ENCODE results near the gene EXOC6. TPM values are rescaled to one million over a fixed set of nuclear protein-coding genes. Genes with fewer than 3 reads are reported as not detected.
A peak's percentile ranks its signal among the peaks of the same experiment; 100 is the strongest.

The EXOC6 gene
- total and polyA plus RNA-seq, 2 of the 13 experiments (the other 11 are each of a cell fraction or from before 2014, with no cell fraction given) = 22.2 to 29.2 TPM

DNA sequence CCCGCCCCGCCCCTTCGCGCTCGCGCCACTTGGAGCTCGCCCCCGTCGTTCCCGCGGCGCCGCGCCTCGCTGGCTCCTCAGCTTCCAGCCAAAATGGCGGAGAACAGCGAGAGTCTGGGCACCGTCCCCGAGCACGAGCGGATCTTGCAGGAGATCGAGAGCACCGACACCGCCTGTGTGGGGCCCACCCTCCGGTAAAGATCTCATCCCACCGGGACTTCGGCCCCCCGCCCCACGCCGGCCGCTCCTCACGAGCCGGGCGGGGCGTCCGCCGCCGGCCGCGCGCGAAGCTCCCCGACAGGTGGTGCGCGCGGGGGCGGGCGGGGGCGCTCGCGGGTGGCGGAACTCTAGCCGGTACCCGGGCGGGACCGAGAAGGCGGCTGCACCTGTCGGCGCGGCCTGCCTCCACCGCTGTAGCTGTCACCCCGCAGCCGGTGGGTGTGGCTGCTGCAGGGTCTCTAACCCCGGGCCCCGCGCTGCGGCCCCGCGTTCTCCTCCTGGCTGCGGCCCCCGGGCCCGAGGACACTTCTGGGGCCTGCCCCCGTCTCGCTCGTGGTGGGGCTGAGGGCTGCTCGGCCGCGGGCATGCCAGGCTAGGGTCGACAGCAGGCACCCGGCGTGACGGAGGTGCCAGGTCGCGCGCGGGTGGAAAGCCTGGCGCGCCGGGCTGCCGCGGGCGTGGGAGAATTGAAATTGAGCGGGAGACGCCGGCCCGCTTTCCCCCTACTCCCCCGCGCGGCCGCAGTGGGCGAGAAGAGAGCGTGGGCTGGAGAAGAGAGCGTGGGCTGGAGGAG, at the start of gene EXOC6 (continued):
- TF ChIP-seq ZNF33B (CRISPR knock-in tag; IDR thresholded peaks at IDR 0.05) (no peak), ERF (CRISPR knock-in tag; IDR thresholded peaks at IDR 0.05) (peak; percentile 49; the same call in 1 of the 2 replicates), ZFP41 (CRISPR knock-in tag; IDR thresholded peaks at IDR 0.05; ENCODE audit: borderline replicate concordance) (0 out of 2 replicates have a peak, but pooled peaks have one; percentile 58), SIX4 (CRISPR knock-in tag; IDR thresholded peaks at IDR 0.05) (no peak), ZSCAN21 (CRISPR knock-in tag; IDR thresholded peaks at IDR 0.05; ENCODE audit: borderline replicate concordance) (peak; percentile 69; the same call in 1 of the 2 replicates), XRCC5 (optimal IDR thresholded peaks at IDR 0.05; ENCODE audit: low read length) (peak; percentile 39), ZNF775 (CRISPR knock-in tag; IDR thresholded peaks at IDR 0.05; ENCODE audit: borderline replicate concordance) (no peak), ZNF776 (CRISPR knock-in tag; IDR thresholded peaks at IDR 0.05) (peak; percentile 40), SIN3A (IDR thresholded peaks at IDR 0.05; ENCODE audit: borderline replicate concordance, low read depth, low read length) (0 out of 2 replicates have a peak, but pooled peaks have one; percentile 40), ZNF563 (CRISPR knock-in tag; IDR thresholded peaks at IDR 0.05) (no peak), ZNF816 (CRISPR knock-in tag; IDR thresholded peaks at IDR 0.05; ENCODE audit: borderline replicate concordance) (no peak), ZNF672 (CRISPR knock-in tag; IDR thresholded peaks at IDR 0.05) (no peak), FOXK2 (IDR thresholded peaks at IDR 0.05) (no peak), CCDC6 (CRISPR knock-in tag; IDR thresholded peaks at IDR 0.05) (peak; percentile 35; the same call in 1 of the 2 replicates), IKZF4 (CRISPR knock-in tag; IDR thresholded peaks at IDR 0.05; ENCODE audit: borderline replicate concordance, low read depth, not compliant biosample characterization) (peak; percentile 29), MED1 (CRISPR knock-in tag; IDR thresholded peaks at IDR 0.05) (0 out of 2 replicates have a peak, but pooled peaks have one; percentile 21), ZNF564 (CRISPR knock-in tag; IDR thresholded peaks at IDR 0.05) (0 out of 2 replicates have a peak, but pooled peaks have one; percentile 26), ZNF839 (CRISPR knock-in tag; IDR thresholded peaks at IDR 0.05; ENCODE audit: borderline replicate concordance) (0 out of 2 replicates have a peak, but pooled peaks have one; percentile 58), SAP130 (CRISPR knock-in tag; IDR thresholded peaks at IDR 0.05; ENCODE audit: low read depth) (peak; percentile 62), ZNF550 (CRISPR knock-in tag; IDR thresholded peaks at IDR 0.05; ENCODE audit: borderline replicate concordance) (0 out of 2 replicates have a peak, but pooled peaks have one; percentile 33), MIER2 (CRISPR knock-in tag; IDR thresholded peaks at IDR 0.05) (no peak), ZNF782 (CRISPR knock-in tag; IDR thresholded peaks at IDR 0.05; ENCODE audit: borderline replicate concordance) (no peak)
- TF ChIP-seq, protein P1, sequence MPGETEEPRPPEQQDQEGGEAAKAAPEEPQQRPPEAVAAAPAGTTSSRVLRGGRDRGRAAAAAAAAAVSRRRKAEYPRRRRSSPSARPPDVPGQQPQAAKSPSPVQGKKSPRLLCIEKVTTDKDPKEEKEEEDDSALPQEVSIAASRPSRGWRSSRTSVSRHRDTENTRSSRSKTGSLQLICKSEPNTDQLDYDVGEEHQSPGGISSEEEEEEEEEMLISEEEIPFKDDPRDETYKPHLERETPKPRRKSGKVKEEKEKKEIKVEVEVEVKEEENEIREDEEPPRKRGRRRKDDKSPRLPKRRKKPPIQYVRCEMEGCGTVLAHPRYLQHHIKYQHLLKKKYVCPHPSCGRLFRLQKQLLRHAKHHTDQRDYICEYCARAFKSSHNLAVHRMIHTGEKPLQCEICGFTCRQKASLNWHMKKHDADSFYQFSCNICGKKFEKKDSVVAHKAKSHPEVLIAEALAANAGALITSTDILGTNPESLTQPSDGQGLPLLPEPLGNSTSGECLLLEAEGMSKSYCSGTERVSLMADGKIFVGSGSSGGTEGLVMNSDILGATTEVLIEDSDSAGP (CRISPR knock-in tag; IDR thresholded peaks at IDR 0.05; ENCODE audit: borderline replicate concordance) = peak; percentile 72; the same call in 1 of the 2 replicates
- TF ChIP-seq, protein P2, sequence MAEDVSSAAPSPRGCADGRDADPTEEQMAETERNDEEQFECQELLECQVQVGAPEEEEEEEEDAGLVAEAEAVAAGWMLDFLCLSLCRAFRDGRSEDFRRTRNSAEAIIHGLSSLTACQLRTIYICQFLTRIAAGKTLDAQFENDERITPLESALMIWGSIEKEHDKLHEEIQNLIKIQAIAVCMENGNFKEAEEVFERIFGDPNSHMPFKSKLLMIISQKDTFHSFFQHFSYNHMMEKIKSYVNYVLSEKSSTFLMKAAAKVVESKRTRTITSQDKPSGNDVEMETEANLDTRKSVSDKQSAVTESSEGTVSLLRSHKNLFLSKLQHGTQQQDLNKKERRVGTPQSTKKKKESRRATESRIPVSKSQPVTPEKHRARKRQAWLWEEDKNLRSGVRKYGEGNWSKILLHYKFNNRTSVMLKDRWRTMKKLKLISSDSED (CRISPR knock-in tag; IDR thresholded peaks at IDR 0.05) = peak; percentile 34; the same call in 1 of the 2 replicates
- TF ChIP-seq, protein P3, sequence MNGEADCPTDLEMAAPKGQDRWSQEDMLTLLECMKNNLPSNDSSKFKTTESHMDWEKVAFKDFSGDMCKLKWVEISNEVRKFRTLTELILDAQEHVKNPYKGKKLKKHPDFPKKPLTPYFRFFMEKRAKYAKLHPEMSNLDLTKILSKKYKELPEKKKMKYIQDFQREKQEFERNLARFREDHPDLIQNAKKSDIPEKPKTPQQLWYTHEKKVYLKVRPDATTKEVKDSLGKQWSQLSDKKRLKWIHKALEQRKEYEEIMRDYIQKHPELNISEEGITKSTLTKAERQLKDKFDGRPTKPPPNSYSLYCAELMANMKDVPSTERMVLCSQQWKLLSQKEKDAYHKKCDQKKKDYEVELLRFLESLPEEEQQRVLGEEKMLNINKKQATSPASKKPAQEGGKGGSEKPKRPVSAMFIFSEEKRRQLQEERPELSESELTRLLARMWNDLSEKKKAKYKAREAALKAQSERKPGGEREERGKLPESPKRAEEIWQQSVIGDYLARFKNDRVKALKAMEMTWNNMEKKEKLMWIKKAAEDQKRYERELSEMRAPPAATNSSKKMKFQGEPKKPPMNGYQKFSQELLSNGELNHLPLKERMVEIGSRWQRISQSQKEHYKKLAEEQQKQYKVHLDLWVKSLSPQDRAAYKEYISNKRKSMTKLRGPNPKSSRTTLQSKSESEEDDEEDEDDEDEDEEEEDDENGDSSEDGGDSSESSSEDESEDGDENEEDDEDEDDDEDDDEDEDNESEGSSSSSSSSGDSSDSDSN (CRISPR knock-in tag; IDR thresholded peaks at IDR 0.05) = peak; percentile 72; the same call in 1 of the 2 replicates
